Activated CD8-positive, alpha-beta T cell treated with anti-CD3 and anti-CD28 coated beads for 36 hours (primary cell): ENCODE measurements around the gene CD6. TPM values are rescaled to one million over a fixed set of nuclear protein-coding genes. Genes with fewer than 3 reads are reported as not detected.

Experiments used
- ATAC-seq: fragments of 200-7000 bp; cut with Tn5 transposase; one replicate; pipeline ENCODE4 v1.10.0; 2021; ENCODE audit warnings: mild to moderate bottlenecking, moderate library complexity
- CTCF ChIA-PET: fragments of 350-600 bp; sonication (Branson Sonifier 250); formaldehyde crosslinking; loops from one replicate; lab custom pipeline; 2021; ENCODE audit warnings: antibody characterized with exemption; lab: Charles Lee
- POLR2A ChIA-PET: fragments of 350-600 bp; sonication (Branson Sonifier 250); formaldehyde crosslinking; loops from one replicate; lab custom pipeline; 2021; ENCODE audit warnings: antibody characterized with exemption; lab: Charles Lee
- DNase-seq: peaks from one replicate; pipeline ENCODE4 v3.0.0-alpha.2; 2020
- H3K27ac Mint-ChIP-seq: one replicate; pipeline ENCODE4 v1.8.0; 2021; ENCODE audit warnings: mild to moderate bottlenecking, mixed read lengths
- H3K27me3 Mint-ChIP-seq: one replicate; pipeline ENCODE4 v1.8.0; 2021; ENCODE audit warnings: mixed read lengths
- H3K36me3 Mint-ChIP-seq: one replicate; pipeline ENCODE4 v1.8.0; 2021; ENCODE audit warnings: low read depth, mixed read lengths
- H3K4me1 Mint-ChIP-seq: one replicate; pipeline ENCODE4 v1.8.0; 2021; ENCODE audit warnings: low read depth, mixed read lengths
- H3K4me3 Mint-ChIP-seq: one replicate; pipeline ENCODE4 v1.8.0; 2021; ENCODE audit warnings: mild to moderate bottlenecking, moderate library complexity, mixed read lengths
- H3K9me3 Mint-ChIP-seq: one replicate; pipeline ENCODE4 v1.8.0; 2021; ENCODE audit warnings: mixed read lengths
- intact Hi-C: fragments of 100-400 bp; cut with micrococcal nuclease; formaldehyde crosslinking; loops from one replicate; pipeline ENCODE4 v1.10.0; 2022
- total RNA-seq, 2 experiments: library from RNA; stranded (reverse); gene quantifications; one replicate each; pipeline ENCODE4 v1.2.3, GENCODE V29; 2021
- TF ChIP-seq, protein P1 (sequence below): fragments of 200-600 bp; IDR thresholded peaks from one replicate; pipeline ENCODE4 v1.8.0; 2022; ENCODE audit warnings: antibody characterized with exemption, mild to moderate bottlenecking

Gene CD6
- total RNA-seq, 2 experiments from 2014 or later, result 196 to 201 TPM

DNA sequence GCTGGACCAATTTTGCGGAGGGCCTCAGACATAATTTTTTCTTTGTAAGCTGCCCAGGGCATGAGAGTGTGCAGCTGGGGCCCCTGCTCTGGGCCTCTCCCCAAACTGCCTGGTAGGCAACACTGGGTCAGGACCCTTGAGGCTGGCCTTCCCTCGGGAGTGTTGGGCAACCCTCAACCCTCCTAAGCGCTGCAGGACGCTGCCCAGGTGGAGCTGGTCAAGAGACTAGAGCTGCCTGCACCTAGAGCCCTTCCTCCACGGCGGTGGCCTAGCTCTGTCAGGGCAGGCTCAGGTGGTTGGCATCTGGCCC lies 47.7 kb upstream of the CD6 start:
- Mint-ChIP-seq H3K4me1 (peaks cover 33% of the 10 kb centered on the region), H3K27ac (no peak overlapping the region), H3K9me3 (no peaks in the 10 kb centered on the region), H3K36me3 (peaks cover 37% of the 10 kb centered on the region), H3K4me3 (peak overlapping the region; percentile 48), H3K27me3 (peaks cover 9% of the 10 kb centered on the region)
- CTCF ChIA-PET, result interaction anchor here (1.1 to 1.4 kb wide), 2 partner anchors 9 to 90 kb away, joined by 3 to 7 read pairs; no protein-coding TSS in a partner anchor
- intact Hi-C loops, result no loop called here
- peak; percentile 10 for ATAC-seq
- TF ChIP-seq, protein P1, sequence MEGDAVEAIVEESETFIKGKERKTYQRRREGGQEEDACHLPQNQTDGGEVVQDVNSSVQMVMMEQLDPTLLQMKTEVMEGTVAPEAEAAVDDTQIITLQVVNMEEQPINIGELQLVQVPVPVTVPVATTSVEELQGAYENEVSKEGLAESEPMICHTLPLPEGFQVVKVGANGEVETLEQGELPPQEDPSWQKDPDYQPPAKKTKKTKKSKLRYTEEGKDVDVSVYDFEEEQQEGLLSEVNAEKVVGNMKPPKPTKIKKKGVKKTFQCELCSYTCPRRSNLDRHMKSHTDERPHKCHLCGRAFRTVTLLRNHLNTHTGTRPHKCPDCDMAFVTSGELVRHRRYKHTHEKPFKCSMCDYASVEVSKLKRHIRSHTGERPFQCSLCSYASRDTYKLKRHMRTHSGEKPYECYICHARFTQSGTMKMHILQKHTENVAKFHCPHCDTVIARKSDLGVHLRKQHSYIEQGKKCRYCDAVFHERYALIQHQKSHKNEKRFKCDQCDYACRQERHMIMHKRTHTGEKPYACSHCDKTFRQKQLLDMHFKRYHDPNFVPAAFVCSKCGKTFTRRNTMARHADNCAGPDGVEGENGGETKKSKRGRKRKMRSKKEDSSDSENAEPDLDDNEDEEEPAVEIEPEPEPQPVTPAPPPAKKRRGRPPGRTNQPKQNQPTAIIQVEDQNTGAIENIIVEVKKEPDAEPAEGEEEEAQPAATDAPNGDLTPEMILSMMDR, result no peak
- DNase-seq, result no peak
- POLR2A ChIA-PET, result interaction anchor here (0.8 to 1.7 kb wide), 5 partner anchors 8 to 18 kb away, joined by 3 to 9 read pairs (median 5); partner anchors contain the start of gene PRPF19

DNA sequence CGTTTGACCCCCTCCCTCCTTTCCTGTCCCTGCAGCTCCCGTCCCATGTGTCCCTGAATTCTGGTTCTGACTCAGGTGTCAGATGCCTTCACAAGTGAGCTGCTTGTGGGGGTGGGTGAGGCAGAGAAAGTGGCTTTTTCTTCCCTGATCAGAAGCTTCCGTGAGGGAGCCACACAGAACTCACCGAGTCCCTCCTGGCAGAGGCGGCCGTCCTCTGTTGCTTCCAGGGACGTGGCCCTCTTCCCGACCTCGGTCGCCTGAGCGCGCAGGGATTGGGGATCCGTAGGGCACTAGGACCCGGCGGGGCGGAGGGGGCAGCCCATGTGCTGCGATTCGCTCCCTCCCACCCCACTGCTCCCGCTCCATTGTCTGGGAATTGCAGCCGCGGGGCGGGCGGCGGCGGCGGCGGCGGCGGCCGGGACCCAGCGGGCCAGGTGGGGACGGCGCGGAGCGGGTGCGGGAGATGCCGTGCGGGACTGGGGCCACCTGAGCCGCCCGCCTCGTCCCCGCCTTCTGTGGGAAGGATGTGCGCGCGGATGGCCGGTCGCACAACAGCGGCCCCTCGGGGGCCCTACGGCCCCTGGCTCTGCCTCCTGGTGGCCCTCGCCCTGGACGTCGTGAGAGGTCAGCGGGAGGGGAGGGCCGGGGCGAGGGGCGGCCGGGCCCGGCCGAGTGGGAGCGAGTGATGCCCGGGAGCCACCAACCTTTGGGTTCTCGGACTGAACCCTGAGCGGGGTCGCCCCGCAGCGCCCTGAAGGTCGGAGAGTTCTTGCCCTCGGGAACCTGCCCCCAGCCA lies 47.2 kb upstream of the CD6 start, which contains the start of gene TMEM132A:
Gene TMEM132A (plus strand): TSS at position 351 of the 796 bp plus-strand sequence. CDS start 174 bp downstream, at position 525.
- peaks cover 27% of the 10 kb centered on the region for H3K4me1 Mint-ChIP-seq
- intact Hi-C loops, result no loop called here
- H3K36me3 Mint-ChIP-seq, result peaks cover 36% of the 10 kb centered on the region
- no peak within 1 kb of the TSS for H3K27ac Mint-ChIP-seq
- no peaks in the 10 kb centered on the region for H3K9me3 Mint-ChIP-seq
- H3K27me3 Mint-ChIP-seq, result peaks cover 9% of the 10 kb centered on the region
- H3K4me3 Mint-ChIP-seq, result peak within 1 kb of the TSS; percentile 54
- TF ChIP-seq, protein P1, result no peak
- DNase-seq, result no peak
- POLR2A ChIA-PET, result interaction anchor here (0.8 to 1.7 kb wide), 5 partner anchors 8 to 19 kb away, joined by 3 to 9 read pairs (median 5); partner anchors contain the start of gene PRPF19
- ATAC-seq, result peak; percentile 34
- CTCF ChIA-PET, result interaction anchor here (1.1 to 1.4 kb wide), 2 partner anchors 9 to 91 kb away, joined by 3 to 7 read pairs; no protein-coding TSS in a partner anchor

DNA sequence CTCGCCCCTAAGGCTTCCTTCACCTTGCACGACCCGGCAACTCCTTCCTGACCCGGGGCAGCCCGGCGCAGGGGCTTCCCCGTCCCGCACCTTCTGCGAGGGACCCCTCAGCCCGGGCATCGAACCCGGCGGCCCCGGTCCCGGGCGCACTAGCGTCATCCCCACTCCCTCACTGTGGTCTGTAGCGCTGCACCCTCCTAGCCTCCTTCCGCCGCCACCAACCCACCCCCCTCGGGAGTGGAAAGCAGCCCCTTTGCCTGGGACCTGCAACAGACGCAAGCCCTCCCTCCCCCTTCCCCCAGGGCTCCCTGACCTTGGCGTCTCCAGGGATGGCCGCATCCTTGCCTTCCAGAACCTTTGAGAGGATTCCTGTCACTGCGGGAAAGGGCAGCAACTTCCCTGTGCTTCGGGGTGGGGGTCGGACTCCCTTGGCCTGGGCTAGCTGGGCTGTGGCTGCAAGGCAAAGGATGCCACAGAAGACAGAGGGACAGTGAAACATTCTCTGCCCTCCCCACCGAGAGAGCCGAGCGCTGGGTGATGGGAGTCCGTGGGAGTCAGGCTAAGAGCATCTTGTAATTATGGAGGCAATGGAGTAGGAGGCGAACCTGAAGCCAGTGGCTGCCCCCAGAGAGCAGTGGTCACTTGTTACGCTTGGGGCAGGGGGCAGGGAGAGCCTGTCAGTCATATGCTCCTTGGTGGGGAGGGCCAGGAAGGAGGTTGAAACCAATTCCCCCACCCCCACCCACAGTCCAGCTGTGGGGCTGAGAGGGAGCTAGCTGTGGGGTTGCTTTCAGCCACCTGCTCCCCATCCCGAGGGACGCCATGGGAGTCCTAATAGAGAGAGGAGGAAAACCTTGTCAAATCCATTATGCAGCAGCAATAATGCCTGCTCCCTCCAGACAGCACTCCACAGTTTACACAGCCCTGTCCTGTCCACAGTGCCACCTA lies 46.3 kb upstream of the CD6 start:
- peaks cover 27% of the 10 kb centered on the region for H3K36me3 Mint-ChIP-seq
- TF ChIP-seq, protein P1, result no peak
- ChIA-PET CTCF (no interaction called here), POLR2A (interaction anchor here (1.7 kb wide), 1 partner anchor 20 kb away, joined by 9 read pairs; the partner anchor contains the start of gene PRPF19)
- H3K27me3 Mint-ChIP-seq, result peaks cover 11% of the 10 kb centered on the region
- peaks cover 20% of the 10 kb centered on the region for H3K4me1 Mint-ChIP-seq
- intact Hi-C loops, result no loop called here
- DNase-seq (no peak), ATAC-seq (peak; percentile 34)
- no peak overlapping the region for H3K27ac Mint-ChIP-seq
- no peaks in the 10 kb centered on the region for H3K9me3 Mint-ChIP-seq
- peak overlapping the region; percentile 54 for H3K4me3 Mint-ChIP-seq

DNA sequence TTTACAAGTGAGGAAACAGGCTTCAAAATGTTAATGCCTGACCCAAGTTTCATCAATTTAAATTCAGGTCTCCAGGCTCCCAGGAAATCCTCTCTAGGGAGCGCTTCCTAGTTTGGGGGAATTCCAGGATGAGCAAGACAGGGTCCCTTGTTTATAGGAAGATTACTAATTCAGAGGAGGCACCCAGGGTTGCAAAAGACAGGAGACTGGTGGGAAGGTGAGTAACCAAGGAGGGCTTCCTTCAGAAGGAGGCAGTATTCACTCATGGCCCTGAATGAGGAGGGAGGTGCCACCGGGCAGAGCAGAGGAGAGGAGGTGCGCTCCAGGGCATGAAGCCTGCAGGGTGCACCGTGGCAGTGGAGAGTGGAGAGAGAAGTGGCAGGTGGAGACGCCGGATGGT lies 45.6 kb upstream of the CD6 start:
- CTCF ChIA-PET, result no interaction called here
- intact Hi-C loops, result no loop called here
- Mint-ChIP-seq H3K9me3 (no peaks in the 10 kb centered on the region), H3K4me3 (no peak overlapping the region), H3K36me3 (peaks cover 20% of the 10 kb centered on the region), H3K27ac (no peak overlapping the region), H3K4me1 (peaks cover 20% of the 10 kb centered on the region), H3K27me3 (peaks cover 11% of the 10 kb centered on the region)
- peak; percentile 35 for ATAC-seq
- POLR2A ChIA-PET, result no interaction called here
- TF ChIP-seq, protein P1, result no peak
- no peak for DNase-seq
